ENCODE measurements around the gene FN1.
"Not testable (repeated sequence)": the region's sequence is repeated elsewhere in the genome, so short reads cannot be mapped to it uniquely, and the experiment has no call there.

FN1 gene

DNA sequence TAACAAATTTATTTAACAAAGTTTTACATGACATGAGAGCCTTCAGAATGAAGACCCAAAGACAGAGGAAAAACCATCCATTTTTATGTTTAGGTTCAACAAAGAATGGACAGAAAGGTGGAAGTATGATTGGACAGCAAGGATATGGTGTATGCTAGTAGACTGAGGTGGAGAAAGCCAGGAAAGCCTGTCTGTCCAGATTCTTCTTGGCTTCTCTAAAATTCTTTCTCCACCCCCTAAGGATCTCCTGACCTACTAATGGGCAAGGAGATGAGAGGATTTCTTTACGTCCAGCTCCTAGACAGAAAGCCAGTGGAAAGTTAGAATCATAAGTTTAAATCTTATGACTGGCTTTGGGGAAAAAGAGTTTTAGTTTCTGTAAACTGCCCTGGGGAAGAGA lies 121.0 kb downstream of the FN1 start:
- DNase-seq (ENCODE audit: low read depth) = no peak

DNA sequence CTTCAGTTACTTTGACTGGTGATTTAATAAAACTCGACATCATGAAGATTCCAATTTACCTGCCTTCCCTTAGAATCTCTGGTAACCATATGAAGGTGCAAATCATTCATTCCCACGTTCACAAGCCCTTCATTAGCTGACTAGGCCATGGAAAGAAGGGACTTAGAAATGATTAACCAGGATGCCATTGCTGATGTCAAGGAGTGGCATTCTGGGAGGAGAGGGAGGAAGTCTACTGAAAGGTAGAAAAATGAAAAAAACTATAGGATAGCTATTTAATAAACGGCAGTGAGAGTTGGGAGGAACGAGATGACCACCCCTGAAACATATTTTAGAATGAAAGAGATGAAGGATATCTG lies 122.6 kb downstream of the FN1 start:
- DNase-seq (ENCODE audit: low read depth) = no peak
- no peak overlapping the region for H3K4me3 ChIP-seq (ENCODE audit: low read depth, low read length)

More for the DNA sequence above, 121.0 kb downstream of the FN1 start:
- no peak overlapping the region for H3K4me3 ChIP-seq (ENCODE audit: low read depth, low read length)

DNA sequence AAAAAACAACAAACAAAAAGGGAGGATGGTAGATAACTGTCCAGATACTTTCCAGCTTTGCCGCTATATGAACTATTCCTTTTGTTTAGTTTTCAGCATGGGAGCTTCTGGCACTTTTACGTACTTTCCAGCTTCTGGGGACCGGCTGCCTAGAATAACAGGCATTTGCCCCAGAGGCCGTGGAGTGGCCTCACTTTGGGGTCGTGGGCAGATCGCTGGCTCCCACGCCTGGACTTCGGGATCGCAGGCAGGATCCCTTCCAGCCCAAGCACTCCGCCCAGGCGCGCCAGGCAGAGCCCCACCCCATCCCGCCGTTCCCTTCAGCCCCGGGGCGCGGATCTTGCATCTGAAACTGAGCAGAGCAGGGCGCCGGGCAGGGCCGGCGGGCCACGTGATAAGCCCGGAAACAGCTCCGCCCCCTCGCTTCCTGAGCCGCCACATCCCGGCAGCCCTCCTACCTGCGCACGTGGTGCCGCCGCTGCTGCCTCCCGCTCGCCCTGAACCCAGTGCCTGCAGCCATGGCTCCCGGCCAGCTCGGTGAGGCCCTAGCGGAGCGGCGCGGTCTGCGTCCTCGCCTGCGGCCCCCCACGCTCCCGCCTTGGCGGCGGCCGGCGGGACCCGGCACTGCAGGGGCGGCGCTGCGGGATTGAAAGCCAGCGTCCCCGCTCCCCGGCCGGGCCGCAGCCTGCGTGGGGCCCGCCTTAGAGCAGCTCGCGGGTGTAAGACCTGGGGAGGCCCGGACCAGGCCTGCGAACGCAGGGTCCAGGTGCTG lies 124.1 kb downstream of the FN1 start, which contains the start of gene ATIC:
TSS of gene ATIC (plus strand) at position 435 of the 772 bp plus-strand sequence. CDS start at position 519, 84 bp downstream.
- peak; percentile 75 for DNase-seq (ENCODE audit: low read depth)
- H3K4me3 ChIP-seq (ENCODE audit: low read depth, low read length) = peak within 1 kb of the TSS; percentile 59

DNA sequence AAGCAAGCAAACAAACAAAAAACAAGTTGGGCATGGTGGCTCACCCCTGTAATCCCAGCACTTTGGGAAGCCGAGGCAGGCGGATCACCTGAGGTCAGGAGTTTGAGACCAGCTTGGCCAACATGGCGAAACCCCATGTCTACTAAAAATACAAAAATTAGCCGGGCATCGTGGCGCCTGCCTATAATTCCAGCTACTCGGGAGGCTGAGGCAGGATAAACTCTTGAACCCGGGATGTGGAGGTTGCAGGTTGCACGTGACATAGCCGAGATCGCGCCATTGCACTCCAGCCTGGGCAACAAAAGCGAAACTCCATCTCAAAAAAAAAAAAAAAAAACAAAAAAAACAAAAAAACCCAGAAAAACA lies 124.6 kb downstream of the FN1 start:
- not testable (repeated sequence) for DNase-seq (ENCODE audit: low read depth)
- peak overlapping the region; percentile 59 for H3K4me3 ChIP-seq (ENCODE audit: low read depth, low read length)

Data from skeletal muscle cell (primary cell).